K562 (cell line): Measurements from ENCODE around the gene CYP2W1.

Experiments used
- DDX20 ChIP-seq: fragments of 450-650 bp; IDR thresholded peaks from 2 replicates; pipeline ENCODE4 v1.6.1; 2016; ENCODE audit warnings: missing genetic modification characterization, low read depth, mild to moderate bottlenecking, missing compliant biosample characterization, moderate library complexity
- JUND ChIP-seq, 2 experiments: IDR thresholded peaks; 2 replicates in 1 of 2; 3 replicates in 1 of 2; pipeline ENCODE4 v1.6.1; 2011; ENCODE audit warnings: borderline replicate concordance in 2 of 2, low read depth in 2 of 2, low read length in 2 of 2, improper control_type of control experiment in 1 of 2, missing biosample characterization in 1 of 2, missing genetic modification characterization in 1 of 2, missing genetic modification reagents in 1 of 2
- SRSF3 ChIP-seq: fragments of 200-400 bp; formaldehyde crosslinking; IDR thresholded peaks from 2 replicates; pipeline ENCODE4 v1.6.1; 2016; ENCODE audit warnings: mild to moderate bottlenecking, low read length, moderate library complexity; ENCODE audit not compliant: insufficient read depth
- TF ChIP-seq, protein P1 (sequence below), 2 experiments: fragments of 200-800 bp in 1 of 2; sonication (Bioruptor generic) in 1 of 2; sonication (generic) in 1 of 2; formaldehyde crosslinking in 1 of 2; IDR thresholded peaks in 1 of 2; conservative IDR thresholded peaks in 1 of 2; 2 replicates each; pipeline versions ENCODE4 v1.5.0 to v1.6.1; 2016 to 2020; ENCODE audit warnings: missing compliant biosample characterization in 1 of 2, missing genetic modification characterization in 1 of 2, missing genetic modification reagents in 1 of 2

DNA sequence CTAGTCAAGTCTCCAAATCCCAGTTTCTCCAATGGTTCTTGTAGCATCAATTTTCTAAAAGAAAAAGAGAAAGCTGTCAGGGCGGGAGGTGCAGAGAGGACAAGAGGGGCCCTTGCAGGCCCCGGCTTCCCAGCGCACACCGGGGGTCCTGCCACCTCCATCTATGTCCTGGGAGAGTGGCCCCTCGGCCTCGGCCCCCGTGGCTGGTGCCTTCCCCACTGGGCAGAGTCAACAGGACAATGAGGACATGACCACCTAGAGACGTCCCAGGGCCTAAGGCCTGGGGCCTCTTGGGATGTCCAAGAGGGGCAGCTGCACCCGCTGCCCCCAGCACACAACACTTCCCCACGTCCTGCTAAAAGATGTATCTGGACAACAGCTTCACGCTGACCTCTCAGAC lies 13.6 kb upstream of the CYP2W1 start:
- no peak for TF ChIP-seq SRSF3
- no peak for TF ChIP-seq JUND (IDR thresholded peaks at IDR 0.05; ENCODE audit: borderline replicate concordance, low read depth, low read length)
- TF ChIP-seq JUND (tag; IDR thresholded peaks at IDR 0.05; ENCODE audit: borderline replicate concordance, low read depth, low read length) = no peak
- no peak for TF ChIP-seq DDX20 (tag)
- TF ChIP-seq, protein P1, sequence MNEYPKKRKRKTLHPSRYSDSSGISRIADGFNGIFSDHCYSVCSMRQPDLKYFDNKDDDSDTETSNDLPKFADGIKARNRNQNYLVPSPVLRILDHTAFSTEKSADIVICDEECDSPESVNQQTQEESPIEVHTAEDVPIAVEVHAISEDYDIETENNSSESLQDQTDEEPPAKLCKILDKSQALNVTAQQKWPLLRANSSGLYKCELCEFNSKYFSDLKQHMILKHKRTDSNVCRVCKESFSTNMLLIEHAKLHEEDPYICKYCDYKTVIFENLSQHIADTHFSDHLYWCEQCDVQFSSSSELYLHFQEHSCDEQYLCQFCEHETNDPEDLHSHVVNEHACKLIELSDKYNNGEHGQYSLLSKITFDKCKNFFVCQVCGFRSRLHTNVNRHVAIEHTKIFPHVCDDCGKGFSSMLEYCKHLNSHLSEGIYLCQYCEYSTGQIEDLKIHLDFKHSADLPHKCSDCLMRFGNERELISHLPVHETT (CRISPR knock-in tag; conservative IDR thresholded peaks at IDR 0.05 in 1 of 2, IDR thresholded peaks at IDR 0.05 in 1 of 2) = no peak
